ENCODE results near the gene DLEC1. TPM values are rescaled to one million over a fixed set of nuclear protein-coding genes. Genes with fewer than 3 reads are reported as not detected.

The DLEC1 gene
- total and polyA plus RNA-seq, 2 of the 4 experiments (the other 2 are of a cell fraction): 0.03 TPM; not detected in 1

DNA sequence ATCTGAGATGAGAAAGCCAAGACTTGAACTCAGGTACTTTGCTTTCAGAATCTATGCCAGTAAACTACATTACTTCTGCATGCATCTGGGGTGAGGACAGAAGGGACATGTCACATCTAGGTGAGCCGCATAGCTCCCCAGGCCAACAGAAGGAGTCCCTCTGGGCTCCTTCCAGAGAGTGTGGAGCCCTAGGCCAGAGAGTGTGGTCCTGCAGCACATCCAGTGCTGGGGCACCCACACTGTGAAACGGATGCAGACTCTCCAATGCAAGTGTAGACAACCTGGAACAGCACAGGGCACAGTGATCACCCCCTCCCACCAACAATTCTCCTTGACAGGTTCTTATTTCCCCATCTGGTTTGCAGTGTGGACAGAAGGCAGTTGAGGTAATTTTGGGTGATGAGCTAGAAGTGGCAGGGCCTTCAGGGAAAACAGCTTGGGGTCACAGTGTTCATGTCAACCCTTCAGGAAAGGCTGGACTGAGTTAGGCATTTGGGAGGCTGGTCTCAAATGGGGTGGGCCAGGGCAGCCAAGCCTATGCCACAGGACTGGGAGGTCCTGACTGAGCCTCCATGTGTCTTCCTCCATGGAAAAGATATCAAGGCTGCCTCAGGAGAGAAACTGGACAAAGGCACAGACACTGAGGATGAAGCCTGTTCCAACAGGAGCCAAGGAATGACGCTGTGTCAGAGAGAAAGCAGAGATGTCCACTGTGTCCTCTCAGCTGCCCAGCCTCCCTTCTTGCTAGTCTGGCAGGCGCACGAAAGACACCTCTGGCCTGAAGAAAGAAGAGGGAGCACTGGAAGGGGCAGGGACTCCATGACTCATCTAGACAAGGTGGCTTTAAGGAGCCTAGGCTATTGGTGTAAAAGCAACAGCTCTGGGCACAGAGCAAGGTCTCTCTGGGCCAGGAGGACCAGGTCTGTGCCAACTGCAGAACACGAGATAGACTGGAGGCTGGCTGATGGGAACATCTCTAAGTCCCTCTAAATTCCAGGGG, 11.2 kb upstream of the DLEC1 start:
- H3K9me1 ChIP-seq (ENCODE audit: insufficient read depth, low read length): peaks cover 14% of the 10 kb centered on the region
- no peaks in the 10 kb centered on the region for H3K27me3 ChIP-seq (ENCODE audit: control insufficient read depth, insufficient read depth, low read length)
- in situ Hi-C loops (cut with MboI; ENCODE audit: low sequenced_read_pairs) (no loop called here), intact Hi-C loops (cut with micrococcal nuclease) (no loop called here), dilution Hi-C loops (cut with HindIII; ENCODE audit: low sequenced_read_pairs, unreplicated experiment) (no loop called here)
- WGBS, 2 experiments (ENCODE audit: extremely low coverage in 2 of 2, insufficient read length in 1 of 2): 100% methylated on average over 2 of the region's 6 CpGs; no CpG with 5 or more reads in 1 of the 2 experiments
- H2BK15ac ChIP-seq (ENCODE audit: low read depth, low read length): no peak overlapping the region
- 0 out of 2 replicates have a peak overlapping the region, but pooled peaks have one; percentile 6 for H3K4ac ChIP-seq (ENCODE audit: low read depth, low read length)
- no peak overlapping the region for H4K91ac ChIP-seq (ENCODE audit: insufficient read depth, low read depth, low read length)
- H3K4me2 ChIP-seq (ENCODE audit: low read depth, low read length): no peak overlapping the region
- peak overlapping the region; percentile 31 for H2AK9ac ChIP-seq (replicated peaks; ENCODE audit: low read depth, low read length, poor library complexity)
- H4K8ac ChIP-seq (ENCODE audit: low read depth in 2 of 2, low read length in 2 of 2): no peak overlapping the region
- no peak overlapping the region for H3K27ac ChIP-seq (ENCODE audit: insufficient read depth, low read length)
- peaks cover 11% of the 10 kb centered on the region for H3K4me1 ChIP-seq (ENCODE audit: control insufficient read depth, insufficient read depth, low read length)
- no peak overlapping the region for H2BK20ac ChIP-seq (ENCODE audit: low read depth, low read length)
- POLR2A ChIA-PET (ENCODE audit: unreplicated experiment): no interaction called here
- H2AK5ac ChIP-seq (ENCODE audit: low read depth, low read length): no peak overlapping the region; the same call in 1 of the 2 replicates
- CTCF ChIA-PET: no interaction called here
- no peak overlapping the region for H2BK5ac ChIP-seq (ENCODE audit: low read depth, low read length, poor library complexity, severe bottlenecking)
- H3K36me3 ChIP-seq (ENCODE audit: control insufficient read depth, insufficient read depth, low read length): no peaks in the 10 kb centered on the region
- ATAC-seq (ENCODE audit: low read depth) (no peak), DNase-seq (no peak)
- no peak overlapping the region for H3K14ac ChIP-seq (replicated peaks; ENCODE audit: low read depth, low read length)
- H3K9me3 ChIP-seq (ENCODE audit: control insufficient read depth, insufficient read depth, low read length): no peaks in the 10 kb centered on the region
- no peak overlapping the region for H3K23ac ChIP-seq (ENCODE audit: low read depth, low read length)
- no peak overlapping the region for H2BK120ac ChIP-seq (ENCODE audit: low read depth, low read length)
- H3K56ac ChIP-seq (ENCODE audit: extremely low read depth, insufficient read depth, low read length): no peak overlapping the region
- no peak overlapping the region for H3K4me3 ChIP-seq (ENCODE audit: insufficient read depth, low read depth, low read length)
- no peak overlapping the region for H3K18ac ChIP-seq (ENCODE audit: low read depth, low read length)
- BruUV-seq (replicated peaks): no TSS peak
- no peak overlapping the region for H3K9ac ChIP-seq (ENCODE audit: low read depth, low read length)
- H3K79me1 ChIP-seq (ENCODE audit: low read depth in 1 of 2, low read length in 2 of 2): peaks cover 3 to 24% of the 10 kb centered on the region in 2 experiments; a peak in 3 of 4 replicates
- H4K5ac ChIP-seq (ENCODE audit: low read depth, low read length): no peak overlapping the region
- H2AFZ ChIP-seq (replicated peaks; ENCODE audit: low read length, poor library complexity): no peak overlapping the region
- H4K20me1 ChIP-seq (ENCODE audit: insufficient read depth, low read length): no peaks in the 10 kb centered on the region; the same call in none of the 2 replicates
- TF ChIP-seq, protein P1, sequence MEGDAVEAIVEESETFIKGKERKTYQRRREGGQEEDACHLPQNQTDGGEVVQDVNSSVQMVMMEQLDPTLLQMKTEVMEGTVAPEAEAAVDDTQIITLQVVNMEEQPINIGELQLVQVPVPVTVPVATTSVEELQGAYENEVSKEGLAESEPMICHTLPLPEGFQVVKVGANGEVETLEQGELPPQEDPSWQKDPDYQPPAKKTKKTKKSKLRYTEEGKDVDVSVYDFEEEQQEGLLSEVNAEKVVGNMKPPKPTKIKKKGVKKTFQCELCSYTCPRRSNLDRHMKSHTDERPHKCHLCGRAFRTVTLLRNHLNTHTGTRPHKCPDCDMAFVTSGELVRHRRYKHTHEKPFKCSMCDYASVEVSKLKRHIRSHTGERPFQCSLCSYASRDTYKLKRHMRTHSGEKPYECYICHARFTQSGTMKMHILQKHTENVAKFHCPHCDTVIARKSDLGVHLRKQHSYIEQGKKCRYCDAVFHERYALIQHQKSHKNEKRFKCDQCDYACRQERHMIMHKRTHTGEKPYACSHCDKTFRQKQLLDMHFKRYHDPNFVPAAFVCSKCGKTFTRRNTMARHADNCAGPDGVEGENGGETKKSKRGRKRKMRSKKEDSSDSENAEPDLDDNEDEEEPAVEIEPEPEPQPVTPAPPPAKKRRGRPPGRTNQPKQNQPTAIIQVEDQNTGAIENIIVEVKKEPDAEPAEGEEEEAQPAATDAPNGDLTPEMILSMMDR (conservative IDR thresholded peaks at IDR 0.05; ENCODE audit: low read depth, low read length): no peak
- TF ChIP-seq FOS (IDR thresholded peaks at IDR 0.05; ENCODE audit: low read depth, low read length) (no peak), MAFK (IDR thresholded peaks at IDR 0.05; ENCODE audit: low read depth, low read length) (no peak), NFE2L2 (IDR thresholded peaks at IDR 0.05; ENCODE audit: low read depth, low read length) (no peak), RFX5 (IDR thresholded peaks at IDR 0.05; ENCODE audit: low read depth, low read length) (no peak), RCOR1 (IDR thresholded peaks at IDR 0.05; ENCODE audit: insufficient replicate concordance, low read length) (no peak), BHLHE40 (IDR thresholded peaks at IDR 0.05; ENCODE audit: low read depth, low read length) (no peak), MXI1 (IDR thresholded peaks at IDR 0.05; ENCODE audit: borderline replicate concordance, low read depth, low read length) (no peak), RAD21 (IDR thresholded peaks at IDR 0.05; ENCODE audit: low read length) (no peak), SMC3 (IDR thresholded peaks at IDR 0.05; ENCODE audit: low read depth, low read length) (no peak), MAZ (IDR thresholded peaks at IDR 0.05; ENCODE audit: borderline replicate concordance, low read depth, low read length) (no peak), CHD1 (IDR thresholded peaks at IDR 0.05; ENCODE audit: low read depth, low read length) (no peak)
- TF ChIP-seq, protein P2, sequence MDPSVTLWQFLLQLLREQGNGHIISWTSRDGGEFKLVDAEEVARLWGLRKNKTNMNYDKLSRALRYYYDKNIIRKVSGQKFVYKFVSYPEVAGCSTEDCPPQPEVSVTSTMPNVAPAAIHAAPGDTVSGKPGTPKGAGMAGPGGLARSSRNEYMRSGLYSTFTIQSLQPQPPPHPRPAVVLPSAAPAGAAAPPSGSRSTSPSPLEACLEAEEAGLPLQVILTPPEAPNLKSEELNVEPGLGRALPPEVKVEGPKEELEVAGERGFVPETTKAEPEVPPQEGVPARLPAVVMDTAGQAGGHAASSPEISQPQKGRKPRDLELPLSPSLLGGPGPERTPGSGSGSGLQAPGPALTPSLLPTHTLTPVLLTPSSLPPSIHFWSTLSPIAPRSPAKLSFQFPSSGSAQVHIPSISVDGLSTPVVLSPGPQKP (IDR thresholded peaks at IDR 0.05; ENCODE audit: borderline replicate concordance, low read depth, low read length): no peak
